PFSK-1 (cell line): ENCODE measurements around the gene XAGE5. TPM values are rescaled to one million over a fixed set of nuclear protein-coding genes. Genes with fewer than 3 reads are reported as not detected.
"Not testable (repeated sequence)": the region's sequence is repeated elsewhere in the genome, so short reads cannot be mapped to it uniquely, and the experiment has no call there.

Experiments used
- FOXP2 ChIP-seq: optimal IDR thresholded peaks from 2 replicates; pipeline ENCODE3; 2011; ENCODE audit warnings: borderline replicate concordance, control low read depth, inconsistent platforms; ENCODE audit not compliant: insufficient read depth; ENCODE audit errors: extremely low read length, extremely low read depth
- POLR2AphosphoS5 ChIP-seq: IDR thresholded peaks from 2 replicates; pipeline ENCODE4 v1.6.1; 2012; ENCODE audit warnings: low read depth, mild to moderate bottlenecking, control low read depth, low read length, moderate library complexity
- SIN3A ChIP-seq: IDR thresholded peaks from 2 replicates; pipeline ENCODE4 v1.6.1; 2012; ENCODE audit warnings: mild to moderate bottlenecking, low read length, moderate library complexity, borderline replicate concordance; ENCODE audit not compliant: insufficient read depth
- TAF1 ChIP-seq: IDR thresholded peaks from 2 replicates; pipeline ENCODE4 v1.6.1; 2012; ENCODE audit warnings: low read length, control low read depth, borderline replicate concordance; ENCODE audit not compliant: insufficient read depth
- polyA plus RNA-seq: library from polyadenylated mRNA; unstranded; fragments of >200 nt; gene quantifications from one replicate; pipeline ENCODE4 v1.2.1, GENCODE V29; 2012; ENCODE audit warnings: low read depth, missing spikeins; ENCODE audit not compliant: insufficient read length
- TF ChIP-seq, protein P1 (sequence below), 2 experiments: IDR thresholded peaks; 2 replicates each; pipeline versions ENCODE4 v1.6.1 to v1.8.0; 2011 to 2012; ENCODE audit warnings: low read depth in 2 of 2, low read length in 2 of 2, control low read depth in 1 of 2, inconsistent platforms in 1 of 2, mild to moderate bottlenecking in 1 of 2, moderate library complexity in 1 of 2; ENCODE audit not compliant: insufficient read depth in 1 of 2

XAGE5 gene
- not detected for polyA plus RNA-seq

DNA sequence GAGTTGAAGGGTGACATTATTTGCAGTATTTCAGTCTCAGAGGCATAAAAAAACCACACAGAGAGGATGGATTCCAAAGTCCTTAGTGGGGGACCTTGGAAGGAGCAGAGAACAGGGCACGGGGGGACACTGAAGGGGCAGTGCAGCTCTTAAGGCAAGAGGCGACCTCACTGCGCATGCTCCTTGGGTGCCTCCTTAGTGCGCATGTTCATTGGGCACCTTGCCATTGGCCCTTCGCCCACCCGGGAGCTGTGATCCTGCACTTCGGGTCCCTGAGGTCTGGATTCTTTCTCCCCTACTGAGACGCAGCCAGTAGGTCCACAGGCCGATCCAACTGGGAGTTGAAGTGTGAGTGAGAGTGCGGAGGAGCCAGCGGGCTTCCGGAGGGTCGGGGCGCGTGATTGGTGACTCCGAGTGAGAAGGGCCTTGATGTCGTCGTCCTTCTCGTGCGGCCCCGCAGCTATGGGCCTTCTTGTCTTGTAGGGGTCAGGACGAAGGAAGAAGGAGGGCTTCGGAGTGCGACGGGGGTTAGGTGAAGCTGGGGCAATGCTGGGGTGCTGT lies at the start of gene XAGE5:
Gene XAGE5 (plus strand): TSS at position 223 of the 561 bp plus-strand sequence. CDS start 1,280 bp downstream, outside the sequence.
- TF ChIP-seq, protein P1, sequence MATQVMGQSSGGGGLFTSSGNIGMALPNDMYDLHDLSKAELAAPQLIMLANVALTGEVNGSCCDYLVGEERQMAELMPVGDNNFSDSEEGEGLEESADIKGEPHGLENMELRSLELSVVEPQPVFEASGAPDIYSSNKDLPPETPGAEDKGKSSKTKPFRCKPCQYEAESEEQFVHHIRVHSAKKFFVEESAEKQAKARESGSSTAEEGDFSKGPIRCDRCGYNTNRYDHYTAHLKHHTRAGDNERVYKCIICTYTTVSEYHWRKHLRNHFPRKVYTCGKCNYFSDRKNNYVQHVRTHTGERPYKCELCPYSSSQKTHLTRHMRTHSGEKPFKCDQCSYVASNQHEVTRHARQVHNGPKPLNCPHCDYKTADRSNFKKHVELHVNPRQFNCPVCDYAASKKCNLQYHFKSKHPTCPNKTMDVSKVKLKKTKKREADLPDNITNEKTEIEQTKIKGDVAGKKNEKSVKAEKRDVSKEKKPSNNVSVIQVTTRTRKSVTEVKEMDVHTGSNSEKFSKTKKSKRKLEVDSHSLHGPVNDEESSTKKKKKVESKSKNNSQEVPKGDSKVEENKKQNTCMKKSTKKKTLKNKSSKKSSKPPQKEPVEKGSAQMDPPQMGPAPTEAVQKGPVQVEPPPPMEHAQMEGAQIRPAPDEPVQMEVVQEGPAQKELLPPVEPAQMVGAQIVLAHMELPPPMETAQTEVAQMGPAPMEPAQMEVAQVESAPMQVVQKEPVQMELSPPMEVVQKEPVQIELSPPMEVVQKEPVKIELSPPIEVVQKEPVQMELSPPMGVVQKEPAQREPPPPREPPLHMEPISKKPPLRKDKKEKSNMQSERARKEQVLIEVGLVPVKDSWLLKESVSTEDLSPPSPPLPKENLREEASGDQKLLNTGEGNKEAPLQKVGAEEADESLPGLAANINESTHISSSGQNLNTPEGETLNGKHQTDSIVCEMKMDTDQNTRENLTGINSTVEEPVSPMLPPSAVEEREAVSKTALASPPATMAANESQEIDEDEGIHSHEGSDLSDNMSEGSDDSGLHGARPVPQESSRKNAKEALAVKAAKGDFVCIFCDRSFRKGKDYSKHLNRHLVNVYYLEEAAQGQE (IDR thresholded peaks at IDR 0.05; ENCODE audit: insufficient read depth in 1 of 2, low read depth in 2 of 2, low read length in 2 of 2): no peak
- no peak for TF ChIP-seq SIN3A
- TF ChIP-seq FOXP2: no peak
- no peak for TF ChIP-seq TAF1
- no peak for TF ChIP-seq POLR2AphosphoS5

DNA sequence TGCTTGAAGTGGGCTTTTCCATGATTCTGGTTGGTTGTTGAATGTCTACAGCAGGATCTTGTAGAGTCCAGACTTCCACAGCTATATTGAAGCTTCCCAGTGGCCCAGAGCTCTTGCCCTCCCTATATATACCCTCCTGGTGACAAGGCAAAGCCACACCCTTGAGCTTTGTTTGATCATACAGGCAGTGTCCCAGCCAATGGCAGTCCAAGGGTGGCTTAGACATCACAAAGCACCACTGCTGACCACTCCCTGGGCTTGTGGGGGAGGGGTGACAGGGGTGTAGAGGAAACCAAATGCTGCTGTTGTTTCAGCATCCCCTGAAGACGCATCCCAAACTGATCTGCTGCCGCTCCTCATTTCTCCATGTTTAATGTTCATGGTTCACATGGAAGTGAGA lies 13.8 kb upstream of the XAGE5 start, which contains the start of gene SPANXN5:
Gene SPANXN5 (minus strand): TSS at position 101 of the 400 bp plus-strand sequence. CDS start 79 bp downstream, at position 22.
- not testable (repeated sequence) for TF ChIP-seq FOXP2, POLR2AphosphoS5
- TF ChIP-seq, protein P1 (IDR thresholded peaks at IDR 0.05; ENCODE audit: insufficient read depth in 1 of 2, low read depth in 2 of 2, low read length in 2 of 2): not testable (repeated sequence)

GRCh38 chrX:52819788-52820187 lies 8.7 kb downstream of the XAGE5 start:
- no peak for TF ChIP-seq POLR2AphosphoS5
- no peak for TF ChIP-seq TAF1

DNA sequence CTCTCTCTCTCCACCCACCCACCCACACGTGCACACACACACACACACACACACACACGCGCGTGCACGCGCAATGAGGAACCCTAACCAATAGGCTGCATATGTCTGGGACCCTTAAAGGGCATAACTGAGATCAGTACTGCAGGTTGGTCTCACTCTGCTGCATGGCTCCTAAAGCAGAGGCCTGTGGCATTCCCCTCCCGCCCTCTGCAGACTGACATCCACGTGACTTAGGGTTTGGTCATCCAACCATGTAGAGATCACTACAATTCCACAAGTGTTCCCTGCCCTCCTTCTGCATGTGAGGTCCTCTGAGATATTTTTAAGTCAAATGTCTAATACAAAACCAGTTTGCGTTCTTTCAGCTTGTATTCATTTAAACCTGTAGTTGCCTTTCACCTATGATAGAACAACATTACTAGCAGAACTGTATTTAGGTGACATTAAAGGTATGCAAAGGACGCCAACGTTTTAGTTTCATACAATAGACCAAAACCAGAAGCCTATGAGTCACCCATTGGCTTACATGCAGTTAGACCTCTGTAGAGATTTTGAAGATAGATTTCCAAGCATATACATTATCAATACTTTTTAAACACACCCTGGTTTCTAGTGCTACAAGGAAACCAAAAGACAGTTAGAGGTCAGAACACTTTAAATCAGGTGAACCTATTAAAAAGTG lies 10.1 kb downstream of the XAGE5 start:
- no peak for TF ChIP-seq POLR2AphosphoS5
- TF ChIP-seq, protein P1 (IDR thresholded peaks at IDR 0.05; ENCODE audit: insufficient read depth in 1 of 2, low read depth in 2 of 2, low read length in 2 of 2): no peak

DNA sequence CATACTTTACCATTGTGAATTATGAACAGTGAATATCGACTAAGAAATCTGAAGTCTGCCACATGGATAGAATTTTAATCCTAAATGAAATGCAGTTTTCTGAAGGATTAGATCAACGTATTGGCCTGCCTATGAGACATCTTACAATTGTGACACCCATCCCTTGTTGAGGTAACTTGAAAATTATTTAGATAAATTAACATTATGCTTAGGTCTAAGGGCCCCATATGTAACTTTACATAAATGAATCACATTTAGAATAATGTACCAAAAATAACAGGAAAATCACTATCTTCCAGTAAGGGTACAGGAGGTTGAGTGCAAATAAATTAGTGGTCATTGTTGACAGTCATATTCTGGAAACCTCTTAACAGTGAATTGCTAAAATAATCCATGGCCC lies 13.5 kb downstream of the XAGE5 start:
- TF ChIP-seq TAF1 (no peak), FOXP2 (no peak), POLR2AphosphoS5 (no peak)

DNA sequence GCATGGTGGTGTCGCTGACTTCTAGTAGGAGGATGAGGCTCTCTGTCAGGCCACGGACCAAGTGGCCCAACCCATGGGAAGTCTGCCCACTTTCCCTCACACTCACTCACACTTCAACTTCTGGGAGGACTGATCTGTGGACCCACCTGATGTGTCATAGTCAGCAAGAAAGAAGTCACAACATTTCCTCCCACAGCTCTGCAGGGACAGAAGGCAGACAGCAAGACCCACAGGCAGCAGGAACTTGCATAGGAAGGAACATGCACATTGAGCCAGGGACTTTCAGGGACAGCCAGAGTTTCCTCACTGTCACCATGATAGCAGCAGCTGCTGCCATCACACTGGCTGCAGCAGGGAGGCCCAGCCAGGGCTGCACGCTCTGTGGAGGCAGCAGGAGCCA lies 19.5 kb downstream of the XAGE5 start:
- TF ChIP-seq, protein P1 (IDR thresholded peaks at IDR 0.05; ENCODE audit: insufficient read depth in 1 of 2, low read depth in 2 of 2, low read length in 2 of 2): no peak
- no peak for TF ChIP-seq TAF1
- TF ChIP-seq POLR2AphosphoS5: no peak
- no peak for TF ChIP-seq FOXP2
